Esophagus muscularis mucosa (tissue), 4 donors: ENCODE measurements around the gene MGAT4B. TPM values are rescaled to one million over a fixed set of nuclear protein-coding genes. Genes with fewer than 3 reads are reported as not detected.

Experiments
- DNase-seq: peaks from one replicate; pipeline ENCODE4 v3.0.0-alpha.2; 2017; ENCODE audit errors: extremely low spot score
- H3K27ac ChIP-seq, 4 donors: fragments of 200-600 bp; sonication (generic); replicated peaks in 1 of 4; 1 replicate in 3 of 4; 2 replicates in 1 of 4; pipeline ENCODE4 v1.5.1; 2016 to 2019; ENCODE audit warnings: mild to moderate bottlenecking in 1 of 4
- H3K27me3 ChIP-seq, 4 donors: fragments of 200-600 bp; sonication (generic); one replicate each; pipeline versions ENCODE4 v1.5.1 to v1.6.0; 2016 to 2019
- H3K36me3 ChIP-seq, 4 donors: fragments of 200-600 bp; sonication (generic); one replicate each; pipeline ENCODE4 v1.5.1; 2016 to 2019
- H3K4me1 ChIP-seq, 4 donors: fragments of 200-600 bp; sonication (generic); one replicate each; pipeline ENCODE4 v1.5.1; 2016 to 2019
- H3K4me3 ChIP-seq, 4 donors: fragments of 200-600 bp; sonication (generic); 1 replicate in 2 of 4; 2 replicates in 2 of 4; pipeline ENCODE4 v1.5.1; 2016 to 2019; ENCODE audit warnings: mild to moderate bottlenecking in 4 of 4, moderate library complexity in 1 of 4
- H3K9me3 ChIP-seq, 4 donors: fragments of 200-600 bp; sonication (generic); 1 replicate in 3 of 4; 2 replicates in 1 of 4; pipeline ENCODE4 v1.5.1; 2016 to 2019
- CTCF ChIP-seq, 3 experiments: fragments of 200-600 bp in 2 of 3; fragments of 450-650 bp in 1 of 3; sonication (generic) in 2 of 3; IDR thresholded peaks; one replicate each; pipeline ENCODE4 v1.5.1; 2017 to 2019; ENCODE audit warnings: antibody characterized with exemption in 3 of 3, mild to moderate bottlenecking in 2 of 3, moderate library complexity in 1 of 3
- EP300 ChIP-seq: sonication (generic); formaldehyde crosslinking; IDR thresholded peaks from one replicate; pipeline ENCODE4 v1.6.1; 2017; ENCODE audit warnings: antibody characterized with exemption
- POLR2A ChIP-seq: fragments of 450-650 bp; IDR thresholded peaks from one replicate; pipeline ENCODE4 v1.6.1; 2017; ENCODE audit warnings: antibody characterized with exemption, moderate library complexity, mild to moderate bottlenecking, low read depth
- POLR2AphosphoS5 ChIP-seq, 2 donors: sonication (generic); formaldehyde crosslinking; IDR thresholded peaks; one replicate each; pipeline ENCODE4 v1.6.1; 2017; ENCODE audit warnings: antibody characterized with exemption in 2 of 2
- WGBS: methylation state at CpG from one replicate; pipeline ENCODE4 v1.1.5; 2018; 5-methylcytosine and 5-hydroxymethylcytosine counted together
- intact Hi-C: fragments of 100-400 bp; cut with DNase I; formaldehyde crosslinking; loops from one replicate; pipeline ENCODE4 v1.15.1; 2023
- total RNA-seq, 4 donors: library from RNA; depleted of rRNA; stranded (reverse); fragments of >200 nt; gene quantifications; one replicate each; pipeline versions ENCODE4 v1.1.0 to v1.2.1, GENCODE V29; 2016

Gene MGAT4B
- total RNA-seq, 4 donors from 2014 or later: 47.1 to 70.6 (median 59.2) TPM

- no peak for DNase-seq
- intact Hi-C loops: no loop called here
- WGBS: 90% methylated on average over 4 of the region's 4 CpGs
- Histone ChIP-seq H3K4me3 (no peak overlapping the region), H3K36me3 (peaks cover 10 to 59% (median 51%) of the 10 kb centered on the region in 4 donors), H3K9me3 (no peaks in the 10 kb centered on the region), H3K27ac (no peak overlapping the region), H3K27me3 (no peaks in the 10 kb centered on the region), H3K4me1 (no peaks in the 10 kb centered on the region)
- TF ChIP-seq CTCF (IDR thresholded peaks at IDR 0.05) (no peak), EP300 (no peak), POLR2AphosphoS5 (IDR thresholded peaks at IDR 0.05) (no peak), POLR2A (no peak)
These were observed 26.8 kb downstream of the MGAT4B start for GRCh38 chr5:179779826-179780225.

- Histone ChIP-seq H3K9me3 (no peaks in the 10 kb centered on the region), H3K27me3 (no peaks in the 10 kb centered on the region), H3K4me1 (no peaks in the 10 kb centered on the region), H3K27ac (no peak overlapping the region), H3K36me3 (peaks cover 22 to 72% (median 63%) of the 10 kb centered on the region in 4 donors), H3K4me3 (no peak overlapping the region)
- no peak for TF ChIP-seq CTCF (IDR thresholded peaks at IDR 0.05)
- TF ChIP-seq EP300: no peak
- no peak for TF ChIP-seq POLR2AphosphoS5 (IDR thresholded peaks at IDR 0.05)
- no peak for TF ChIP-seq POLR2A
- WGBS: 93% methylated on average over 5 of the region's 5 CpGs
- no peak for DNase-seq
- intact Hi-C loops: no loop called here
These were observed 28.1 kb downstream of the MGAT4B start for GRCh38 chr5:179778591-179778990.

GRCh38 chr5:179777909-179778308 is 28.8 kb downstream of the MGAT4B start:
- no peaks in the 10 kb centered on the region for H3K4me1 ChIP-seq
- no peak overlapping the region for H3K4me3 ChIP-seq
- intact Hi-C loops: no loop called here
- no peak overlapping the region for H3K27ac ChIP-seq
- no peaks in the 10 kb centered on the region for H3K27me3 ChIP-seq
- peaks cover 29 to 79% (median 68%) of the 10 kb centered on the region in 4 donors for H3K36me3 ChIP-seq
- 78% methylated on average over 9 of the region's 9 CpGs for WGBS
- TF ChIP-seq POLR2AphosphoS5 (IDR thresholded peaks at IDR 0.05) (no peak), EP300 (no peak), CTCF (IDR thresholded peaks at IDR 0.05) (no peak), POLR2A (no peak)
- H3K9me3 ChIP-seq: no peaks in the 10 kb centered on the region
- DNase-seq: no peak

GRCh38 chr5:179777456-179777855 is 29.2 kb downstream of the MGAT4B start:
- Histone ChIP-seq H3K9me3 (no peaks in the 10 kb centered on the region), H3K4me3 (no peak overlapping the region), H3K27ac (no peak overlapping the region), H3K36me3 (peaks cover 34 to 83% (median 73%) of the 10 kb centered on the region in 4 donors), H3K4me1 (no peaks in the 10 kb centered on the region), H3K27me3 (no peaks in the 10 kb centered on the region)
- intact Hi-C loops: no loop called here
- TF ChIP-seq EP300: no peak
- no peak for TF ChIP-seq POLR2A
- TF ChIP-seq POLR2AphosphoS5 (IDR thresholded peaks at IDR 0.05): no peak
- DNase-seq: no peak
- 89% methylated on average over 10 of the region's 10 CpGs for WGBS

GRCh38 chr5:179776411-179776938 is 30.2 kb downstream of the MGAT4B start:
- no peaks in the 10 kb centered on the region for H3K27me3 ChIP-seq
- no peak overlapping the region for H3K27ac ChIP-seq
- no peak for DNase-seq
- 86% methylated on average over 11 of the region's 11 CpGs for WGBS
- no peaks in the 10 kb centered on the region for H3K9me3 ChIP-seq
- H3K4me3 ChIP-seq: no peak overlapping the region
- H3K36me3 ChIP-seq: peaks cover 43 to 93% (median 82%) of the 10 kb centered on the region in 4 donors
- intact Hi-C loops: no loop called here
- TF ChIP-seq POLR2A (no peak), POLR2AphosphoS5 (IDR thresholded peaks at IDR 0.05) (no peak), EP300 (no peak), CTCF (IDR thresholded peaks at IDR 0.05) (no peak)
- H3K4me1 ChIP-seq: no peaks in the 10 kb centered on the region
